GM06990 (cell line): ENCODE results near the gene PHC2.

ENCODE experiments used
- DNase-seq: peaks from one replicate; pipeline ENCODE4 v3.0.0-alpha.2; 2011; ENCODE audit not compliant: insufficient read length; ENCODE audit errors: extremely low read depth
- H3K27me3 ChIP-seq: replicated peaks from 2 replicates; pipeline ENCODE4 v1.6.0; 2011; ENCODE audit warnings: low read length; ENCODE audit not compliant: control insufficient read depth, insufficient read depth
- H3K36me3 ChIP-seq: 2 replicates; pipeline ENCODE4 v1.5.1; 2011; ENCODE audit warnings: low read length; ENCODE audit not compliant: control insufficient read depth, insufficient read depth
- H3K4me3 ChIP-seq: replicated peaks from 2 replicates; pipeline ENCODE4 v1.5.1; 2011; ENCODE audit warnings: low read depth, mild to moderate bottlenecking, control low read depth, low read length
- TF ChIP-seq, protein P1 (sequence below): IDR thresholded peaks from 2 replicates; pipeline ENCODE4 v1.5.1; 2011; ENCODE audit warnings: low read length, control low read depth, mild to moderate bottlenecking, inconsistent platforms; ENCODE audit not compliant: insufficient read depth, poor library complexity, severe bottlenecking

PHC2 gene

DNA sequence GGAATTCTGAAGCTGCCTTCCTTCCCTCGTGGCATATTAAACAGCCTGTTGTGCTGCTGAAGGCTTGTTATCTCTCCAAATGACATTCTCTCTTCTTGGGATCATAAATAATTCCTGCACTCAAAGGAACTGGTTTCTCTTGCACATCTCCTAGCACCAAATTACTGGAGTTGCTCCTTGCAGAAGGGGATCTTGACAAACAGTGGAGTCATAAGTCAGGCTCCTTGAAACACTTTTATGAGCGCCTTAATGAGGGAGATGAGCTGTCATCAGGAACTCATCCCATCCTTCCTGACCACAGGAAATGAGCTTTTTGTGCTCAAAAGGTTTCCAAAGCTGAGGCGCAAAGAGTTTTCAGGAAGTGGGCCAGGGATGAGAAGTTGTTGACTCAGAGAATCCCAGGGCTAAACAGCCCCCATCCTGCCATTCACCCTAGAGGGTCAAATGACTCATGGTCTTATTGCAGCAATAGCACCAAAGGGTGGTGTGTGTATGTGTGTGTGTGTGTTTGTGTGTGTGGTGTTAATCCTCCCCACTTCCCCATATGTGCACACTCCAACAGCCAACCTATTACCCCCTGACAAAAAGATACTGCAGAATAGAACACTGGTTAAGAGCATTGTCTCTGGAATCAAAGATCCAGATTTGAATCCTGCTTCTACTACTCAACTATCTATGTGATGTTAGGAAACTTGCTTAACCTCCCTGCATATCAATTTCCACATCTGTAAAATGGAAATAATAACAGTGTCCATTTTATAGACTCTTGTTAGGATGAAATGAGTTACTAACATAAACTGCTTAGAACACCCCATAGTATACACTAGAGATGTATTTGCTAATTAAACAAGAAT lies 2.8 kb upstream of the PHC2 start:
- no peak overlapping the region for H3K4me3 ChIP-seq
- H3K27me3 ChIP-seq: no peaks in the 10 kb centered on the region
- TF ChIP-seq, protein P1, sequence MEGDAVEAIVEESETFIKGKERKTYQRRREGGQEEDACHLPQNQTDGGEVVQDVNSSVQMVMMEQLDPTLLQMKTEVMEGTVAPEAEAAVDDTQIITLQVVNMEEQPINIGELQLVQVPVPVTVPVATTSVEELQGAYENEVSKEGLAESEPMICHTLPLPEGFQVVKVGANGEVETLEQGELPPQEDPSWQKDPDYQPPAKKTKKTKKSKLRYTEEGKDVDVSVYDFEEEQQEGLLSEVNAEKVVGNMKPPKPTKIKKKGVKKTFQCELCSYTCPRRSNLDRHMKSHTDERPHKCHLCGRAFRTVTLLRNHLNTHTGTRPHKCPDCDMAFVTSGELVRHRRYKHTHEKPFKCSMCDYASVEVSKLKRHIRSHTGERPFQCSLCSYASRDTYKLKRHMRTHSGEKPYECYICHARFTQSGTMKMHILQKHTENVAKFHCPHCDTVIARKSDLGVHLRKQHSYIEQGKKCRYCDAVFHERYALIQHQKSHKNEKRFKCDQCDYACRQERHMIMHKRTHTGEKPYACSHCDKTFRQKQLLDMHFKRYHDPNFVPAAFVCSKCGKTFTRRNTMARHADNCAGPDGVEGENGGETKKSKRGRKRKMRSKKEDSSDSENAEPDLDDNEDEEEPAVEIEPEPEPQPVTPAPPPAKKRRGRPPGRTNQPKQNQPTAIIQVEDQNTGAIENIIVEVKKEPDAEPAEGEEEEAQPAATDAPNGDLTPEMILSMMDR: no peak
- DNase-seq: no peak
- H3K36me3 ChIP-seq: no peaks in the 10 kb centered on the region

DNA sequence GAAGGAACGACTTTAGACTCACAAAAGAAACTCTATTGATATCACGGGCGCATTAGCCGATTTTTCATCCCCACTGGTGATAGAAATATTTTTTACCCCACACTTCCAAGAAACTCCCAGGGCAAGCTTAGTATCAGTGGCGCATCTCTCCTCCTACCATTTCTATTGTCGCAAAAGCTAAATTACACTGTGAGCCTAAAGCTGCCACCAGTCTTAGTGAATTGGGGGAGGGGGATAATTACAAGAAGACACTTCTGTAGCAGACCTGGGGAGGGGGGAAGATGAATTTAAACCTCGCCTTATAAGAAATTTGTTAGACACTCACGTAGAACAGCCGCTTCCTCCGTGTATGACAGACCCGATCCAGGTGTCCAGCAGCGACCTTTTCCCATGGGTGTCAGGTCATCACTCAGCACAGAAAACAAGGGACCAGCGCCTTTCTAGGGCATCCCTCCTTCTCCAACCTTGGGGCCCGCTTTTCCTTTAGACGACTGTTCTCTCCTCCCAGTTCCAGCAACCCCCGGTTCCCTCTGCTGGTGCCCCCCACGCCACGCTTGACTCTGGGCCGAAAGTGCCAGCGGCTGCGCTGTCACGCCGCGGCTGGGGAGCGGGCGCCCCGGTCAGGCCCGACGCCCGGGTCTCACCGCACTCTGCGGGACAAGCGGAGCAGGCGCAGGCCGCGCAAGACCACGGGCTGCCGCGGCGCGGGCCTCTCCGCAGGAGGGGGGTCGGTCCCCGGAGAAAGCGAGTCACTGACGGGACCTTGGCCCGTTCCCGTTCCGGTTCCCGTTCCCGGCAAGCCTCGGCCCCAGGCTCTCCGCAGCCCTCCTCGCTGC lies 821 bp downstream of the PHC2 start:
- peak overlapping the region; percentile 45 for H3K4me3 ChIP-seq
- TF ChIP-seq, protein P1: no peak
- DNase-seq: peak; percentile 29
- no peaks in the 10 kb centered on the region for H3K27me3 ChIP-seq
- H3K36me3 ChIP-seq: no peaks in the 10 kb centered on the region

DNA sequence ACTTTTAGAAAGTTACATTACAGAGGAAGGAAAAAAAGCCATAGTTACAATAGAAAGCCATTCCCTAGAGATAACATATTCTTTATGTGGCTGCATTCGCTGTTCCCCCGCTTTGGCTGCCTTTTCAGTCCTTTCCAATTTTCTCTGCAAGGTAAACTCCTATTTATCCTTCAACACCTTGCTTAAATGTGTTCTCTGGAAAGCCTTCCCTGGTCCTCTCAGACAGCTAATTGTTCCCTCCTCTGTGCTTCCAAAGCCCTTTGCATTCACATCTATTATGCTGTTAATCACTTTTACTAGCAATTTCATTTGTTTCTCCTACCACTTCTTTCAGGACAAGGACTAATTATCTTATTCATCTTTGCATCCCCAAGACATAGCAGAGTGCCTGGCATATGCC lies 1.6 kb downstream of the PHC2 start:
- H3K4me3 ChIP-seq: no peak overlapping the region
- H3K36me3 ChIP-seq: no peaks in the 10 kb centered on the region
- H3K27me3 ChIP-seq: no peaks in the 10 kb centered on the region
- TF ChIP-seq, protein P1: no peak
- DNase-seq: no peak

DNA sequence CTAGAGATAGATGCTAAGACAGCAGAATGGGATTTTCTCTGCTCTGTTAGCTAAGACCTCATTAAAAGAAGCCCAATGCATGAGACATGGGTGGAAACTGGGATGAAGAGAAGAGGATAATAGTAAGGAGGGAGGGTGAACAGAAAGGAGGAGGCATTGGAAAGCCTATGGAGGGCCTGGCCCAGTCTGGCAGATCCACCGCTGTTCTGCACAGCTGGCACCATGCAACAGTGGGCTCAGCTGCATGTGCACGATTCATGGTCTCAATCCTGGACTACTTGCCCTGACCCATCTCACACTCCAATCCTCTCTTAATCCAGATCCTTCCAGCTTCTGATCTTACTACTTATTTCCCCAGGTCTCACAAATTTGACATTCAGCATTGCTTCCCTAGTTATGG lies 2.2 kb downstream of the PHC2 start:
- TF ChIP-seq, protein P1: no peak

DNA sequence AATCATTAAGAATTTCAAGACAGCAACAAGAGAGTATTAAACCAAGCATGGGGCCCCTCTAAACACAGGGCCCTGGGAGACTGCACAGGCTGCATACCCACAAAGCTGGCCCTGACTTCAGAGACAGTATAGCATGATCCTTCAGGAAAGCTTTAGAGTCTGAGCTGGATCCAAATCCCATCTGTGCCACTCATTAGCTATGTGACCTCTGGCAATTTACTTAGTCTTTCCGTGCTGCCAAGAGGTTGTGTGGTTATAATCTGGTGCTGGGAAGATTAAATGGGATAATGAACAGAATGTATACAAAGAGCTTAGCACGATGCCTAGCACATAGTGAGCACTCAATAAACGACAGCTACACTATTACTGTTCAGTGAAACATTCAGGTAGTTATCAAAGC lies 4.0 kb downstream of the PHC2 start:
- TF ChIP-seq, protein P1: no peak
- H3K27me3 ChIP-seq: no peaks in the 10 kb centered on the region
- no peak overlapping the region for H3K4me3 ChIP-seq
- DNase-seq: no peak
- H3K36me3 ChIP-seq: no peaks in the 10 kb centered on the region

More for the DNA sequence above, 2.2 kb downstream of the PHC2 start:
- no peak for DNase-seq
- Histone ChIP-seq H3K36me3 (no peaks in the 10 kb centered on the region), H3K27me3 (no peaks in the 10 kb centered on the region), H3K4me3 (no peak overlapping the region)
